OCI-M1 (cell line): ENCODE measurements around the gene C16orf87.
A peak's percentile ranks its signal among the peaks of the same experiment; 100 is the strongest.
"Not testable (repeated sequence)": the region's sequence is repeated elsewhere in the genome, so short reads cannot be mapped to it uniquely, and the experiment has no call there.

ENCODE experiments used
- DNase-seq: peaks from one replicate; lab custom pipeline; 2025; lab: John Stamatoyannopoulos, UW

The C16orf87 gene

GRCh38 chr16:46800494-46800893, 30.5 kb downstream of the C16orf87 start:
- DNase-seq: no peak

DNA sequence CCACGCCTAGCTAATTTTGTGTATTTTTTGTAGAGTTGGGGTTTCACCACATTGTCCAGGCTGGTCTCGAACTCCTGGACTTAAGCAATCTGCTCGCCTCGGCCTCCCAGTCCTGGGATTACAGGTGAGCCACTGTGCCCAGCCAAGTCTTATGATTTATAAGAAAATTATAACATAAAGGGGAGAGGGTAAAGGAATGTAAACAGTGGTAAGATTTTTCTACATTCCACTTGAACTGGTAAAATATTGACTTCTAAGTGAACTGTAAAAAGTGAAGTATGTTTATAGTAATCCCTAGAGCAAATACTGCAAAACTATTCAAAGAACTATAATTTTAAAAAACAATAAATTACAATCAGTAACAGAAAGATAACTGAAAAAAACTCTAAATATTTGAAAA, 33.5 kb downstream of the C16orf87 start:
- no peak for DNase-seq

- no peak for DNase-seq
Measured at GRCh38 chr16:46796764-46797269, 34.2 kb downstream of the C16orf87 start.

- DNase-seq: no peak
Measured at GRCh38 chr16:46793841-46794240, 37.1 kb downstream of the C16orf87 start.

- DNase-seq: no peak
Measured at GRCh38 chr16:46790599-46791270, 40.2 kb downstream of the C16orf87 start.

DNA sequence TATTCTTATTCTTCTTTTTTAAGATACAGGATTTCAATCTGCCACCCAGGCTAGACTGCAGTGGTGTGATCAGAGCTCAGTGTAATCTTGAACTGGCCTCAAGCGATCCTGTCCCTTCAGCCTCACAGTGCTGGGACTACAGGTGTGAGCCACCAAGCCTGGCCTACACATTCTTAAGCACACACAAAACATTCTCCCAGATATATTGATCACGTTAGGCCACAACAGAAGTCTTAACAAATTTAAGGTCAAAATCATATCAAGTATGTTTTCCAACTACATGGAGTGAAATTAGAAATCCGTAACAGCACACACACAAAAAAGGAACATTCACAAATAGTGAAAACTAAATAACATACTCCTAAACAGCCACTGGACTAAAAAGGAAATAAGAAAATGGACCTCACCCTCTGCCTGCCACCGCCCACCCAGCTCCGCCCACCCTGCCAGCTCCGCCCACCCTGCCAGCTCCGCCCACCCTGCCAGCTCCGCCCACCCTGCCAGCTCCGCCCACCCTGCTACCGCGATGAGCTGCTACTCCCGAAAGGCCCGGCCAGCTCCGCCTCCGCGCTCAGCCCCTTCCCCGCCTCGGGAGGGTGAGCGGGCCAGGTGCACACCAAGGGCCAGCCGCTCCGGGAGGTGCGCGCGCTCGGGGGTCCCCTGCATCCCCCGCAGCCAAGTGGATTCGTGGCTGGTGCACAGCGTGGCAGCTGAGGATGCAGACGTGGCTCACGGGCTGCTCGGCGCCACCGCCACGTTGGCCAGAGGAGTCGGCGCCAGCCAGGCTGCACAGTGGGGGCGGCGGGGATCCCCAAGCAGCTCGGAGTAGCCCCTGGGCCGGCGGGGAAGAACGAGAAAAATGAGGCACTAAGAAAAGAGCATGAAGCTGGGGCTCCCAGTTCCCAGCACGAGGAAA, 41.2 kb downstream of the C16orf87 start:
- DNase-seq: peak; percentile 68

DNA sequence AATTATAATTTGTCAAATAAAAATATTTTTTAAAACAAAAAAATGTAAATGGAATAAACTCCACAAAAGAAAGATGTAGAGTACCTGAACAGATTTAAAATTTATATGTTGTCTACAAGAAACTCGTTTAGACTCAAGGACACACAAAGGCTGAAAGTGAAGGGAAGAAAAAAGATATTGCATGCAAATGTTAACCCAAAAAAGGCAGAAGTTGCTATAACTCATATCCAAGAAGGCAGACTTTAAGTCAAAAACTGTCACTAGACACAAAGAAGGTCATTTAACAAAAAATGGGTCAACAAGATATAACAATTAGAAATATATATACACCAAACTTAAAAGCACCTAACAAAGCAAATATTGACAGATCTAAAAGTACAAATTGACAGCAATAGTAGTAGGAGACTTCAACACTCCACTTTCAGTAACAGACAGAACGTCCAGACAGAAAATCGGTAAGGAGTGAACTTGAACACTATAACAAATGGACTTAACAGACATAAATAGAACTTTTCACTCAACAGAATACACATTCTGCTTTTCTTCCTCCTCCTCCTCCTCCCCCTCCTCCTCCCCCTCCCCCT, 42.0 kb downstream of the C16orf87 start:
- peak; percentile 55 for DNase-seq

- DNase-seq: peak; percentile 2
Measured at GRCh38 chr16:46787909-46788308, 43.1 kb downstream of the C16orf87 start.

DNA sequence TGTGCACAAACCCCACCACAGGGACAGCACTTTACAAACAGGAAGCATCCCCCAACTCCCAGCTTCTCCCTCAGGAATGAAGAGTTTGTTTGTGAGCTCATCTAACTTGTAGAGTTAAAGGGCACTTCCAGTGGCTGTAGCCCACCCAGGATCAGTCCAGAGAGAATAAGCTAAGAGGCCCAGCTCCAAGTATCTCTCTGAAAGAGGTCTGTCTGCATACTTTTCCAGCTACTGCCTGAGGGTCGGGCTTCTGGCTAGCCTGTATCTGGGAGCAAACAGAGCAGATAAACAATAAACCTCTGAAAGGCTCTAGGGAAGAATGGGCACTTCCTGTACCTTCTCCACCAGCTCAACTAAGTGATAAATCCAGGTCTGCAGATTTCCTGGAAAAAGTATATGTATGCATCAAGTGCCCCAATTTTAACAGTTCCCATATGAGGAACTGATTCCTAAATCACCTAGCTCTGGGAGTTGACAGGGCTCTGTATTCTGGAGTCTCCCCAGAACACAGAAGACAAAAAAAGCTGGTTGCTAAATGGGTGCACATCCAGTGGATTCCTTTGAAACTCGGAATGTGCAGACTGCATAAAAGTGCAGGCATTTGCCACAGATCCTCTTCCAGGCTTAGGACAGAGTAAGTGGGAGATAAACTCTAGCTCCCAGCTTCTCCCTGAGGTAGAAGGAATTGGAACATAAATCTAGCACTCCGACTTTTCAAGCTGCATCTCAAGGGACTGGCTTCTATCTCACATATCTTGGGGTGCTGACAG, 45.7 kb downstream of the C16orf87 start:
- no peak for DNase-seq

DNA sequence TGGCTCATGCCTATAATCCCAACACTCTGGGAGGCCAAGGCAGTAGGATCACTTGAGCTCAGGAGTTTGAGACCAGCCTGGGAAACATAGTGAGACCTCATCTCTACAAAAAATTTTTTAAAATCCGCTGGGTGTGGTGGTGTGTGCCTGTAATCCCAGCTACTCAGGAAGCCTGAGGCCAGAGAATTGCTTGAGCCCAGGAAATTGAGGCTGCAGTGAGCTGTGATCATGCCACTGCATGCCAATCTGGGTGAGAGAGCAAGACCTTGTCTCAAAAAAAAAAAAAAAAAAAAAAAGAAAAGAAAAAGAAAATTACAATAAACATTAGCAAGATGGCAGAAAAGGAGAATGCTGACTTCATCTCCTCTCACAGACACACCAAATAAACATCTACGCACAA, 46.4 kb downstream of the C16orf87 start:
- not testable (repeated sequence) for DNase-seq

- no peak for DNase-seq
Measured at GRCh38 chr16:46783800-46784199, 47.2 kb downstream of the C16orf87 start.

- no peak for DNase-seq
Measured at GRCh38 chr16:46782320-46782719, 48.7 kb downstream of the C16orf87 start.

DNA sequence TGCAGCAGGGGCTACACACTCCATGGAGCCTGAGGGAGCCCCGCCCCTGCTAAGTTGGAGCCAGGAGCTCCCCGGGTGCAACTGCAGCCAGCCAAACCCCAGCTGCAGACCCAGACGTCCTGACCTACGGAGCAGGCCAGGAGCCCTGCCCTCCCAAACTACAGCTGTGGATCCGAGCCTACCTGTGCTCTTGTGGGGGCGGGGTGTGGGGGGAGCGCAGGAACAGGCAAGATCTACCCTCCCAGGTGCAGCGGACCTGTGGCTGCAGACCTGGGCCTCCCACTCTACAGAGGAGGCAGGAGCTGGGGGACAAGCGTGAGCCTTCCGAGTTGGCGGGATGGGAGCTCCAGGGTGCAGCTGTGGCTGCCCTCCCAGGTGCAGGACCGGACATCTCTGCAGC, 53.2 kb downstream of the C16orf87 start:
- DNase-seq: no peak

DNA sequence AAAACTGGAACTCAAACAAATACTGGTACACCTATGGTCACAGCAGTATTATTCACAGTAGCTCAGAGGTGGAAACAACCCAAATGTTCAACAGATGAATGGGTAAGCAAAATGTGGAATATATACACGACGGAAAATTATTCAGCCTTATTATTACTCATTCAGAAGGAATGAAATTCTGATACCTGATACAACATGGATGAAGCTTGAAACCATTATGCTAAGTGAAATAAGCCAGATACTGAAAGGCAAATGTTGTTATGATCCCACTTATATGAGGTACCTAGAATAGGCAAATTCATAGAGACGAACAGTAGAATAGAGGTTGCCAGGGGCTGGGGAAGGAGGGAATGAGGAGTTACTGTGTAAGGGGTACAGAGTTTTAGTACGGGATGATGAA, 55.8 kb downstream of the C16orf87 start:
- DNase-seq: no peak

DNA sequence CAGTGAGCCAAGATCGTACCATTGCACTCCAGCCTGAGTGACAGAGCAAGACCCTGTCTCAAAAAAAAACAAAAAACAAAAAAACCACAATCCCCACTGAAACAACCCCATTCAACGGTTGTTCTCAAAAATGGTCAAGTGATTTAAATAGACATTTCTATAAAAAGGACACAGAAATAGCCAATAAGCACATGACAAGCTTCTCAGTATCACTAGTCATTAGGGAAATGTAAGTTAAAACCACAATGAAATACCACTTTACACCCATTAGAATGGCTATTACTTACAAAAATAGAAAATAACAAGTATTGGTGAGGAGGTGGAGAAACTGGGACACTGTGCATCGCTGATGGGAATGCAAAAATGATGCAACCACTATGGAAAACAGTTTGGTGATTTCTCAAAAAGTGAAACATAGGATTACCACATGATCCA, 56.2 kb downstream of the C16orf87 start:
- no peak for DNase-seq

DNA sequence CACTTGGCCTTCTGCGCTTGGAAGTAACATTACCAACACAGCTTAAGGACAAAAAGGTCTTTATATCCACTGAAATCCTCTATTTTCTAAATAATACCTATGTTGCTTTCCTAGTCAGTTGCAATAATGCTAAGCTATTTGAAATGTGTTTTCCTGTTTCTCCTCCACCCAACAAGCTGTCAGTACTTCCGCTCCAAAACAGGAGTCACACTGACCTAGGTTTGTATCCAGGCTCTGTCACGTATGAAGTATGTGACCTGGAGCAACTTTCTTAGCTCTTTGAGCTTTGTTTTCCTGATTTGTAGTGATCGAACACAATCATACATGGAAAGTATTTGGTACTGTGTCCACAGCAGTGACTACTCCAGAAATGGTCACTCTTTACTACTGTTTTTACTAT, 58.5 kb downstream of the C16orf87 start:
- DNase-seq: no peak

DNA sequence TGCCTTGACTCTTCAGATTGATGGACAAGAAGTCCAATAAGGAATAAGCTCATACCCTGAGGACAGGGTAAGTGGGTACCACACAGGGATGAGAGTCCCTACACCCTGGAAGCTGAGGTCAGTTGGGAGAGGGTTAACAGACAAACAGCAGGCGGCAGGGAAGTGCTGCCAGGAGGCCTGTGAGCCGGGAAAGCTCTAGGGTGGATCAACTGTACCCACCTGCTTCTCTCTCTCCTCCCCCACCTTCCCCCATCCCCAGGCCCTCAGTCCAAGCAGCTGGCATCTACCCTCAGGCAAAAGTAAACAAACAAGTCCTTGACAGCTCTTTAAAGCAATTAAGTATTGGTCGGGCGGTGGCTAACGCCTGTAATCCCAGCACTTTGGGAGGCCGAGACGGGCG, 62.2 kb downstream of the C16orf87 start:
- DNase-seq: no peak

DNA sequence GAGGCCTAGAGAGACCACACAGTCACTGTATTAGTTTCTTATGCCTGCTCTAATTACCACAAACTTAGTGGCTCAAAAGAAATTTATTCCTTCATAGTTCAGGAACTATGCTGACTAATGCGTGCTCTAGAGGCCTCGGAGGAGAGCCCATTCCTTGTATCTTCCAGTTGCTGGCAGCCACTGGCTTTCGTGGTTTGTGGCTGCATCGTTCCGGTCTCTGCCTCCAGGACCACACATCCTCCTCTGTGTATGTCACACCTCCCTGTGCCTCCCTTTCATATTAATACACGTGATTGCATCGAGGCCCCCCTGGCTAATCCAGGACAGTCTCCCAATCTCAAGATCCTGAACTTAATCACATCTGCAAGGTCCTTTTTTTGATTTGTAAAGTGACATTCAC, 65.9 kb downstream of the C16orf87 start:
- peak; percentile 17 for DNase-seq

DNA sequence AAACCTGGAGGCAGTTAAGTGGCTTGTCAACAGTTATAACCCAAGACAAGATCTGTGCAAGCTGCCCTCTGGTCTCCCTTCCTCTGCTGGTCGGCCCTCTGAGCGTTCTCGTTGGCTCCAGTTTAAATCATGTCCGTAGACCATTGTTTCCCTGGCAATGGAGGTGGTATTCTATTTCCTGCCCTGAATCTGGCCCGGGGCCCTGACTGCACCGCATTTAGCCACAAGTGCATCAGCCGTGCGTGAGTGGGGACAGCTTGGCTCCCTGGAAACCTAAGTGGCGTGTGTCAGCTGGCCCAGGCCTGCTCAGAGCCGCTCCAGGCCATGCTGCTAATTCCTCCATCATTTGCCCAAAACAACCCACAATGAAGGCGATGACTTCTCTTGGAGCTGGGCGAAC, 67.8 kb downstream of the C16orf87 start:
- DNase-seq: no peak

- no peak for DNase-seq
Measured at GRCh38 chr16:46762583-46762982, 68.4 kb downstream of the C16orf87 start.

DNA sequence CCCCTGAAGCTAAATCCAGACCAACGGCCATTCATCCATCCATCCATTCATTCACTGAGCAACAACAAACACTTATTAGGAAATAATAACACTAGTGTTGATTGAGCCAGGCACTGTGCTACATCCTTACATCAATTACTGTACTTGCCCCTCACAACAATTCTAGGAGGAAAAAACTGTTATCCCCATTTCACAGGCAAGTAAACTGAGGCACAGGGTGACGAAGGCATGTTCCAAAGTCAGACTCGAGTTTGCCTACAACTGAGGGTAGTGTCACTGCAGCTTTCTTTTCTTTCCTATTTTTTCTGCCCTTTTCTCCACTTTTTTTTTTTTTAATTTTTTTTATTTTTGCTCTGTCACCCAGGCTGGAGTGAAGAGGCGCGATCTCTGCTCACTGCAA, 71.7 kb downstream of the C16orf87 start:
- DNase-seq: no peak
